Spleen (tissue), 7 donors: Measurements from ENCODE around the gene CGNL1.

Experiments used
- POLR2A ChIP-seq, 3 donors: fragments of 450-650 bp; IDR thresholded peaks; one replicate each; pipeline ENCODE4 v1.5.1; 2017; ENCODE audit warnings: antibody characterized with exemption in 3 of 3, mild to moderate bottlenecking in 1 of 3
- POLR2AphosphoS5 ChIP-seq, 3 donors: sonication (generic); formaldehyde crosslinking; IDR thresholded peaks; one replicate each; pipeline ENCODE4 v1.5.1; 2017; ENCODE audit warnings: antibody characterized with exemption in 3 of 3
- TF ChIP-seq, protein P1 (sequence below), 11 experiments: fragments of 200-600 bp in 7 of 11; fragments of 450-650 bp in 4 of 11; sonication (generic) in 4 of 11; IDR thresholded peaks in 8 of 11; conservative IDR thresholded peaks in 3 of 11; 1 replicate in 7 of 11; 2 replicates in 4 of 11; pipeline versions ENCODE4 v1.4.0 to v1.8.0; 2016 to 2021; ENCODE audit warnings: antibody characterized with exemption in 11 of 11, inconsistent platforms in 4 of 11, mild to moderate bottlenecking in 1 of 11
- donor health status: DM: no; HTN: no; CAD: no; lungs with moderate emphysema.
- donor health status: DM: no; HTN: no; CAD: no.
- donor health status: DM: no; HTN: no; CAD: no.

DNA sequence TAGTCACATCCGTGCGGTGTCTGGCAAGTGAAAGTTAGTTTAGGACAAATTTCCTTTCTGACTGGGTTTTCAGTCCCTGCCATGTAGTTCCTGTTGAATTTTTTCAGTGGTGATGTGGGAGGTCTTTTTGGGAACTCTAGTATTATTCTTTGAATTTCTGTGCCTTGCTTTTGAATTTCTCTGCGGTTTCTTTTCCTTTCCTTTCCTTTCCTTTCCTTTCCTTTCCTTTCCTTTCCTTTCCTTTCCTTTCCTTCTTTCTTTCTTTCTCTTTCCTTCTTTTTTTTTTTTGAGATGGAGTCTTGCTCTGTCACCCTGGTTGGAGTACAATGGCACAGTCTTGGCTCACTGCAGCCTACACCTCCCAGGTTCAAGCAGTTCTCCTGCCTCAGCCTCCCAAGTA lies 88.2 kb downstream of the CGNL1 start:
- TF ChIP-seq, protein P1, sequence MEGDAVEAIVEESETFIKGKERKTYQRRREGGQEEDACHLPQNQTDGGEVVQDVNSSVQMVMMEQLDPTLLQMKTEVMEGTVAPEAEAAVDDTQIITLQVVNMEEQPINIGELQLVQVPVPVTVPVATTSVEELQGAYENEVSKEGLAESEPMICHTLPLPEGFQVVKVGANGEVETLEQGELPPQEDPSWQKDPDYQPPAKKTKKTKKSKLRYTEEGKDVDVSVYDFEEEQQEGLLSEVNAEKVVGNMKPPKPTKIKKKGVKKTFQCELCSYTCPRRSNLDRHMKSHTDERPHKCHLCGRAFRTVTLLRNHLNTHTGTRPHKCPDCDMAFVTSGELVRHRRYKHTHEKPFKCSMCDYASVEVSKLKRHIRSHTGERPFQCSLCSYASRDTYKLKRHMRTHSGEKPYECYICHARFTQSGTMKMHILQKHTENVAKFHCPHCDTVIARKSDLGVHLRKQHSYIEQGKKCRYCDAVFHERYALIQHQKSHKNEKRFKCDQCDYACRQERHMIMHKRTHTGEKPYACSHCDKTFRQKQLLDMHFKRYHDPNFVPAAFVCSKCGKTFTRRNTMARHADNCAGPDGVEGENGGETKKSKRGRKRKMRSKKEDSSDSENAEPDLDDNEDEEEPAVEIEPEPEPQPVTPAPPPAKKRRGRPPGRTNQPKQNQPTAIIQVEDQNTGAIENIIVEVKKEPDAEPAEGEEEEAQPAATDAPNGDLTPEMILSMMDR (IDR thresholded peaks at IDR 0.05 in 8 of 11, conservative IDR thresholded peaks at IDR 0.05 in 3 of 11): no peak
- TF ChIP-seq POLR2AphosphoS5 (IDR thresholded peaks at IDR 0.05): no peak
- no peak for TF ChIP-seq POLR2A (IDR thresholded peaks at IDR 0.05)
